Activated CD4-positive, CD25-positive, alpha-beta regulatory T cell (primary cell): ENCODE measurements around the gene CASP8.
"Not testable (repeated sequence)": the region's sequence is repeated elsewhere in the genome, so short reads cannot be mapped to it uniquely, and the experiment has no call there.

Experiments used
- DNase-seq, 4 experiments: peaks; one replicate each; lab custom pipeline; 2025; lab: John Stamatoyannopoulos, UW

Gene CASP8

GRCh38 chr2:201270293-201271001 lies 10.1 kb downstream of the CASP8 start:
- no peak for DNase-seq

- DNase-seq: no peak
These were observed 11.6 kb downstream of the CASP8 start for GRCh38 chr2:201271917-201272316.

GRCh38 chr2:201273330-201273983 lies 13.1 kb downstream of the CASP8 start:
- no peak for DNase-seq

GRCh38 chr2:201275069-201275468 lies 14.7 kb downstream of the CASP8 start:
- DNase-seq: no peak

GRCh38 chr2:201275990-201276389 lies 15.7 kb downstream of the CASP8 start:
- DNase-seq: no peak

GRCh38 chr2:201276511-201276910 lies 16.2 kb downstream of the CASP8 start:
- no peak for DNase-seq

GRCh38 chr2:201279079-201279478 lies 18.7 kb downstream of the CASP8 start:
- no peak for DNase-seq

GRCh38 chr2:201280191-201281040 lies 20.1 kb downstream of the CASP8 start:
- DNase-seq: no peak

GRCh38 chr2:201285499-201285898 lies 25.2 kb downstream of the CASP8 start:
- DNase-seq: no peak

GRCh38 chr2:201290457-201291148 lies 30.3 kb downstream of the CASP8 start:
- DNase-seq: not testable (repeated sequence)

GRCh38 chr2:201298462-201299052 lies 38.2 kb downstream of the CASP8 start:
- no peak for DNase-seq

- not testable (repeated sequence) for DNase-seq
These were observed 39.6 kb downstream of the CASP8 start for GRCh38 chr2:201299929-201300328.

- DNase-seq: no peak
These were observed 47.5 kb downstream of the CASP8 start for GRCh38 chr2:201307876-201308275.

GRCh38 chr2:201308914-201309313 lies 48.6 kb downstream of the CASP8 start:
- DNase-seq: no peak

GRCh38 chr2:201313362-201313761 lies 53.0 kb downstream of the CASP8 start:
- DNase-seq: no peak

GRCh38 chr2:201319511-201319910 lies 59.2 kb downstream of the CASP8 start:
- no peak for DNase-seq

- no peak for DNase-seq
These were observed 59.9 kb downstream of the CASP8 start for GRCh38 chr2:201320257-201320656.

- DNase-seq: no peak
These were observed 60.4 kb downstream of the CASP8 start for GRCh38 chr2:201320701-201321100.

- DNase-seq: no peak
These were observed 62.4 kb downstream of the CASP8 start for GRCh38 chr2:201322772-201323171.

GRCh38 chr2:201327678-201328077 lies 67.3 kb downstream of the CASP8 start:
- no peak for DNase-seq

GRCh38 chr2:201329409-201329808 lies 69.1 kb downstream of the CASP8 start:
- DNase-seq: no peak
